Measurements from ENCODE around the gene NCKIPSD.

The NCKIPSD gene

DNA sequence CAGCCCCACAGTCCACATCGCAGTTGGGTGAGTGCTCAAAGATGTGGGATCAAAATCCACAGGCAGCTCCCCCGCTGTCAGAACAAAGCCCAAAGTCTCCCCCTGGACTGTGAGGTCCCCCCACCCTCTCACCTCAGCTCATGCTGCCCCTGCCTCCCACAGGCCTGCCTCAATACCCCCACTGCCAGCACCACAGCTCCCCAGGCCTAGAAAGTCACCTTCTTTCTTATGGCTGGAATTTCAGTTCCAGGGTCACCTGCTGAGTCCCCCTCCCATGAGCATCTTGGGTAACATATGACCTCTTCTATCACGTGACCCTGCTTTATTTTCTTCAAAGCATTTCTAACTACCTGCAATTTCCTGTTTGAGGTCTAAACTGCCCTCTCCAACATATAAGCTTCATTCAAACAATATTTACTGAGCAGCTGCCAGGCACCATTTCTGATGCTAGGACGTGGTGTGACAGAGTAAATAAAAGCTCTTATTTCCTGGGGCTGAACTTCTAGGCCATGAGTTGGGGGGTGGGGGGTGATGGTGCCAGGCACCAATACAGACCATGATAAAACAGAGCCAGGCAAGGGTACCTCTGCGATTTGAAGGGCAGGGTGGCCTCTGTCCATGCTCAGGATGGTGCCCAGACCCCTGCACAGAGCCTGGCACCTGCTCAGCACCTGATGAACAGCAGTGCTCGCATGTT lies 61.7 kb downstream of the NCKIPSD start:
- no peak for DNase-seq (ENCODE audit: low read depth in 2 of 2)

All from activated CD8-positive, alpha-beta memory T cell treated with anti-CD3 and anti-CD28 coated beads for 4 hours (primary cell).